ENCODE measurements around the gene LRRC71. TPM values are rescaled to one million over a fixed set of nuclear protein-coding genes. Genes with fewer than 3 reads are reported as not detected.

LRRC71 gene
- total RNA-seq, 1 experiment from 2014 or later = 0.22 TPM

- H3K9me3 Mint-ChIP-seq = no peaks in the 10 kb centered on the region
- H3K27me3 Mint-ChIP-seq (ENCODE audit: low read depth) = peaks cover 60% of the 10 kb centered on the region
- ChIA-PET CTCF (interaction anchor here (1.6 to 11.9 kb wide), 4 partner anchors 17 to 92 kb away, joined by 4 to 233 read pairs (median 26); partner anchors contain the start of gene PEAR1), POLR2A (interaction anchor here (0.6 kb wide), 1 partner anchor 1104 kb away, joined by 3 read pairs; no protein-coding TSS in a partner anchor)
- no peak overlapping the region for H3K27ac Mint-ChIP-seq
- ATAC-seq (no peak), DNase-seq (ENCODE audit: low spot score) (no peak)
- H3K36me3 Mint-ChIP-seq = peaks cover 5% of the 10 kb centered on the region; the same call in 1 of the 2 replicates
- TF ChIP-seq ARID4B (CRISPR knock-in tag; IDR thresholded peaks at IDR 0.05; ENCODE audit: borderline replicate concordance) (no peak), ATF1 (CRISPR knock-in tag; IDR thresholded peaks at IDR 0.05) (no peak), RELA (CRISPR knock-in tag; IDR thresholded peaks at IDR 0.05; ENCODE audit: borderline replicate concordance) (no peak), EMX1 (CRISPR knock-in tag; IDR thresholded peaks at IDR 0.05) (no peak), ZNF671 (CRISPR knock-in tag; IDR thresholded peaks at IDR 0.05) (no peak), GTF2I (CRISPR knock-in tag; conservative IDR thresholded peaks at IDR 0.05) (no peak), ZNF423 (CRISPR knock-in tag; IDR thresholded peaks at IDR 0.05) (no peak), ZNF281 (CRISPR knock-in tag; IDR thresholded peaks at IDR 0.05) (no peak), ERG (CRISPR knock-in tag; IDR thresholded peaks at IDR 0.05) (no peak), ZBTB21 (CRISPR knock-in tag; IDR thresholded peaks at IDR 0.05; ENCODE audit: borderline replicate concordance) (no peak), FOXK1 (CRISPR knock-in tag; IDR thresholded peaks at IDR 0.05) (no peak), HMGXB4 (CRISPR knock-in tag; IDR thresholded peaks at IDR 0.05) (no peak), NR2C2 (CRISPR knock-in tag; IDR thresholded peaks at IDR 0.05) (no peak), E2F1 (CRISPR knock-in tag; IDR thresholded peaks at IDR 0.05) (no peak), FOXJ3 (CRISPR knock-in tag; IDR thresholded peaks at IDR 0.05; ENCODE audit: borderline replicate concordance) (no peak), HMGA2 (CRISPR knock-in tag; IDR thresholded peaks at IDR 0.05) (no peak), MAX (CRISPR knock-in tag; IDR thresholded peaks at IDR 0.05) (no peak)
- H3K4me1 Mint-ChIP-seq = peaks cover 22% of the 10 kb centered on the region
- no peak overlapping the region for H3K4me3 Mint-ChIP-seq
Observed at GRCh38 chr1:156930483-156930882, 10.1 kb downstream of the LRRC71 start.
